ENCODE data around the gene JUN.

GRCh38 chr1:58789996-58790660 lies 6.3 kb upstream of the JUN start:
- TF ChIP-seq CTCF (conservative IDR thresholded peaks at IDR 0.05; ENCODE audit: low read depth, low read length) (no peak), EZH2 (IDR thresholded peaks at IDR 0.05; ENCODE audit: low read length, unreplicated experiment) (no peak)

Measured in PC-3 (cell line).